Coronary artery (tissue), 2 donors: ENCODE measurements around the gene GCGR.

Source experiments
- DNase-seq: peaks from one replicate; pipeline ENCODE4 v3.0.0-alpha.2; 2017; ENCODE audit warnings: low spot score
- H3K27ac ChIP-seq, 2 donors: fragments of 200-600 bp; sonication (generic); one replicate each; pipeline ENCODE4 v1.5.1; 2016 to 2019
- H3K4me3 ChIP-seq: fragments of 200-600 bp; sonication (generic); 2 replicates; pipeline ENCODE4 v1.5.1; 2016; ENCODE audit warnings: mild to moderate bottlenecking, moderate library complexity
- TF ChIP-seq, protein P1 (sequence below): fragments of 200-600 bp; sonication (generic); IDR thresholded peaks from one replicate; pipeline ENCODE4 v1.5.1; 2019; ENCODE audit warnings: antibody characterized with exemption

GCGR gene

DNA sequence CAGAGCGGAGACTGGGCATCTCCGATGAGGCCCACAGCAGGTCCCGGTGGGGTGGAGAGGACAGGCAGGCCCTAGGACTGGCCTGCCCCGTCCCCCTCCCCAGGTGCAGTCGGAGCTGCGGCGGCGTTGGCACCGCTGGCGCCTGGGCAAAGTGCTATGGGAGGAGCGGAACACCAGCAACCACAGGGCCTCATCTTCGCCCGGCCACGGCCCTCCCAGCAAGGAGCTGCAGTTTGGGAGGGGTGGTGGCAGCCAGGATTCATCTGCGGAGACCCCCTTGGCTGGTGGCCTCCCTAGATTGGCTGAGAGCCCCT is 9.4 kb downstream of the GCGR start:
- TF ChIP-seq, protein P1, sequence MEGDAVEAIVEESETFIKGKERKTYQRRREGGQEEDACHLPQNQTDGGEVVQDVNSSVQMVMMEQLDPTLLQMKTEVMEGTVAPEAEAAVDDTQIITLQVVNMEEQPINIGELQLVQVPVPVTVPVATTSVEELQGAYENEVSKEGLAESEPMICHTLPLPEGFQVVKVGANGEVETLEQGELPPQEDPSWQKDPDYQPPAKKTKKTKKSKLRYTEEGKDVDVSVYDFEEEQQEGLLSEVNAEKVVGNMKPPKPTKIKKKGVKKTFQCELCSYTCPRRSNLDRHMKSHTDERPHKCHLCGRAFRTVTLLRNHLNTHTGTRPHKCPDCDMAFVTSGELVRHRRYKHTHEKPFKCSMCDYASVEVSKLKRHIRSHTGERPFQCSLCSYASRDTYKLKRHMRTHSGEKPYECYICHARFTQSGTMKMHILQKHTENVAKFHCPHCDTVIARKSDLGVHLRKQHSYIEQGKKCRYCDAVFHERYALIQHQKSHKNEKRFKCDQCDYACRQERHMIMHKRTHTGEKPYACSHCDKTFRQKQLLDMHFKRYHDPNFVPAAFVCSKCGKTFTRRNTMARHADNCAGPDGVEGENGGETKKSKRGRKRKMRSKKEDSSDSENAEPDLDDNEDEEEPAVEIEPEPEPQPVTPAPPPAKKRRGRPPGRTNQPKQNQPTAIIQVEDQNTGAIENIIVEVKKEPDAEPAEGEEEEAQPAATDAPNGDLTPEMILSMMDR: no peak
- no peak overlapping the region for H3K4me3 ChIP-seq
- DNase-seq: no peak
- no peak overlapping the region for H3K27ac ChIP-seq

DNA sequence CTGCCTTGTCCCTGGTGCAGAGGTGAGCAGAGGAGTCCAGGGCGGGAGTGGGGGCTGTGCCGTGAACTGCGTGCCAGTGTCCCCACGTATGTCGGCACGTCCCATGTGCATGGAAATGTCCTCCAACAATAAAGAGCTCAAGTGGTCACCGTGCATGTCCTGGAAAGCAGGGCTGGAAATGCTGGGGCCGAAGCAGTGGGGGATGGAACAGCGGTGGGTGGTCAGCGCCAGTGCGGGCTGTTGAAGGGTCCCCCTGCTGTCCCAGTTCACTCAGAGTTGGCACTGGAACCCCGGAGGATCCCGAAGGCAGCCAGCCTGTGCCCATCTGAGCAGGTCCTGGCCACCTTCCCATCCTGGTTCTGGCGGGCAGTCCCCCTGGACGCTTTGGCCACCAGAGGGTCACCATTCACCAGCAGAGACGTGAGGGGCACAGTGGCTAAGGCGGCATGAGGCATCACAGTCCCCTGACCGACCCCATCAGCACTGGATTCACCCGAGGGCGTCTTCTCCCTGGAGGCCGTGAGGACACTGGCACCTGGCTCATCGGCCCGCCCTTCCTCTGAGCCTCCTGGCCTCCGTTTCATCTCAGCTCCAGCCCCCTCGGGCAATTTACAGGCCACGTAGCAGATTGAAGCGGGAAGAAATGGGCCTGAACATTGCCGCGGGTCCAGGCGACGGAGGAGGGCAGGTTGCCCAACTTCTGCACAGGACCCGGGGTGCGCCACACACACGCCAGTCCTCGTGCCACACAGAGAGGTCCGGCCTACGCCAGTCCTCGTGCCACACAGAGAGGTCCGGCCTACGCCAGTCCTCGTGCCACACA is 10.1 kb downstream of the GCGR start:
- no peak overlapping the region for H3K4me3 ChIP-seq
- H3K27ac ChIP-seq: no peak overlapping the region
- TF ChIP-seq, protein P1: no peak
- no peak for DNase-seq

DNA sequence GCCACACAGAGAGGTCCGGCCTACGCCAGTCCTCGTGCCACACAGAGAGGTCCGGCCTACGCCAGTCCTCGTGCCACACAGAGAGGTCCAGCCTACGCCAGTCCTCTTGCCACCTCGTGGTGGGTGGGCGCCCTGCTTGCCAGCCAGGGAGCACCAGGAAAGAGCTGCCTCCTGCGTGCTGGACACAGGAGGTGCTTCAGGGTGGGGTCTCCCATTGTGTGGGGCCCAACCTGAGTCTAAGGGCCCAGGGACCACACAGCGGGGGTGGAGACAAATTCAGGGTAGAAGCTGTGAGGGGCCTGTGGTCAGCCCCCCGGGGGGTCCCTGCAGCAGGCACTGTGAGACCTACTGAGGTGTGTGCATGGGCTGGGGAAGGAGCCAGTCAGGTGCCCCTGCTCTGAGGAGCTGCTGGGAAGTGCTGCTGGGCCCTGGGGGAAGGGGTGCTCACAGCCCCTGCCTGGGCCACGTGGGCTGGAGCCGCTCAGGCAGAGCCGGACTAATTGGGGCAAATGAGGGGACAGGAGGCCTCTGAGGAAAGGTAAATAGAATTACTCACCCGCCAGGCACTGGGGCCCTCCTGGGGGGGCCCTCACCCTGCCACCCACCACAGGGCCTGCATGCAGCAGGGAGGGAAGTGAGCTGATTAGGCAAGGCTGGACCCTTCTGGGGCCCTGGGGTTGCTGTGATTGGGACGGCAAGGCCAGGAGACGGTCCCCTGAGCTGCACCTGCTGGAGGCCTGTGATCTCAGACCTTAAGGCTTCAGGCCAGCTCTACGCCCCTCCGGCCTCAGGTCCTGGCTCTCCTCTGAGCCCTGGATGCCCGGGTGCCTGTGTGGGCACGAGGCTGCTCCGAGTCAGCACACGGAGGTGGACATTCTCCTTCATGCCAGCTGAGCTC is 11.0 kb downstream of the GCGR start:
- DNase-seq: no peak
- Histone ChIP-seq H3K27ac (no peak overlapping the region), H3K4me3 (no peak overlapping the region)
- TF ChIP-seq, protein P1: no peak

DNA sequence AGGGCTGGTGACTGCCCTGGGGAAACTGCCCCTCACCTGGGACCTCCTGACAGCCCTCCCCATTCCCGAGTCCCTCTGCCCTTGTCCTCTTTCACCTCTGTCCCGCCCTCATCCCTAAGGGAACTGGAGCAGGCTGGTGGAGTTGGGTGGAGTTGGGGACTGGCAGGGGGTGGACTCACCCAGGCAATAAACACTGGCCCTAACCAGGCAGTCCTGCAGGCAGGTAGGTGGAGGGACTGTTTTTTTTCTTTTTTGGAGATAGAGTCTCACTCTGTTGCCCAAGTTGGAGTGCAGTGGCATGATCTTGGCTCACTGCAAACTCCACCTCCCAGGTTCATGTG is 11.7 kb downstream of the GCGR start:
- H3K4me3 ChIP-seq: no peak overlapping the region
- no peak overlapping the region for H3K27ac ChIP-seq
- DNase-seq: no peak
- TF ChIP-seq, protein P1: no peak

DNA sequence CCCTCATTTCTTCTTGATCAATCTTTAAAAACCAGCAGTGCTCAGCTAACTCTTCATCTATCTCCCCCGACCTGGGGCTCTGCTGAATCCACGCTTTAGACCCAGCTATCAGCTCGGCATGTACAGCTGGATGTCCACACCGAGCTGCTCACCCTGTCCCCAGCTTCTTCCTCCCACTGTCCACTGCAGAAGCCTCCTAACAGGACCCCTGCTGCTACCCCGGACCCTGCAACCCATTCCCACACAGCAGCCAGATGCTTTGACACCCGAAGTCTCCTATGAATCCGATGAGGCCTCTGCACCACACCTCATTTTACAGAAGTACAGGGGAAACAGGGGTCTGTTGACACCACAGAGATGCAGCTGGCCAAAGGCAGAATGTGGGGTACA is 13.8 kb downstream of the GCGR start:
- TF ChIP-seq, protein P1: no peak
- Histone ChIP-seq H3K4me3 (no peak overlapping the region), H3K27ac (no peak overlapping the region)
- no peak for DNase-seq

DNA sequence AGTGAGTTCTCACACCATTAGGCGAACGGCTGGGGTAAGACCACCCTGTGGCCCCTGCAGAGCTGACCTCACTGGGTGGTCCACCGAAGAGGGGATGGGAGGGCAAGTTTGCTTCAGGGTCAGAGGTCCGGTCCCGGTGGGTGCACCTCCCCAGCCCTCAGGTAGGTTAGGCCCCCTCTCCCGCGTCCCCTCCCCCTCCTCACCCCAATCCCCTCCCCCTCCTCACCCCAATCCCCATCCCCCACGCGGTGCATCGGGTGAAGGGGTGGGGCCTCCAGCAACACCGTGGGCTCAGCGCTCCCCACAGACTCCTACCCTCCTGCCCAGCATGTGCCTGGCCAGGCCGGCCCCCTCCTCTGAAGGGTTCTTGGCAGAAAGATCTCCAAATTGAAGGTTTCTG is 15.8 kb downstream of the GCGR start:
- DNase-seq: no peak
- TF ChIP-seq, protein P1: no peak
- Histone ChIP-seq H3K4me3 (no peak overlapping the region), H3K27ac (no peak overlapping the region)
